ENCODE results near the gene TOGARAM2.

The TOGARAM2 gene

DNA sequence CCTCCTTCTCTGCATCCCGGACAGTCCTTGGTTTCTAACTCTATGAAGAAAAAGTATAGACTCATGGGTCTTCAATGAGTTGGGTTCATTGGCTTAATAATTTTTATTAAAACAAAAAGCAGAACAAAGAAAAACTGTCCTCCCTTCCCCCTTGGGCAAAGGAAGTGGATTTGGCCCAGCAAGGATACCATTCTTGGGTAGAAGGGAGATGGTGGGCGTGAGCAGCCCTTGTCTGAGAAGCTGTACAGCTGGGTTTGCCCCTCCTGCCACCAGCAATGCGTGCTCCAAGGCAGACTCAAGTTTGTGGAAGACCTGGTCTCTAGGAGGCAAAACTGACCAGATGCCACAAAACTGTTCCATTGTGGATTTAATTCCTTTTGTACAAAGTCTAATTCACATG lies 80.5 kb downstream of the TOGARAM2 start:
- TF ChIP-seq FOXP2 (optimal IDR thresholded peaks at IDR 0.05; ENCODE audit: control extremely low read depth, extremely low read length, insufficient read depth) (no peak), EZH2 (IDR thresholded peaks at IDR 0.05) (no peak), POLR2AphosphoS5 (IDR thresholded peaks at IDR 0.05; ENCODE audit: borderline replicate concordance, low read depth, low read length) (no peak)
- Histone ChIP-seq H3K9ac (ENCODE audit: insufficient read length) (no peak overlapping the region), H3K27ac (no peak overlapping the region), H3K4me3 (no peak overlapping the region), H3K9me3 (ENCODE audit: low read depth, low read length) (no peaks in the 10 kb centered on the region), H3K36me3 (ENCODE audit: insufficient read depth, low read length) (no peaks in the 10 kb centered on the region)
- no peak for DNase-seq (ENCODE audit: low read depth, low spot score)

DNA sequence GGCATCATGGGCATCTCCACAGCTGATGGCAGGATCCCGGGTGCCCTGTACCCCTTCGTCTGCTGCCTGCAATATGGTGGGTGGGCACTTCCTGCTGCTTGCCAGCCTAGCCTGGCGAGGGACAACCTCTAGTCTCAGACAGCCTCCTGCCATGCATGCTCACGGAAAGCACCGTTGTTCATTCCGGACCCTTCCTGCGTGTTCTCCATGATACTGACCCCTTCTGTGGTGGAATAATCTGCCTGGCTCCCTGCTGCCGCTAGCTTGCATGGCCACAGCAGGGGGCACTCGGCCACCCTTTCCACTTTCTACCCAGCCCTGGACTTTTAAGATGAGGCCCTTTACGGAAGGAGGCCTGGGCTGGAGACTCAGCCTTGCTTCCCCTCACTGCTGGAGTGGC lies 81.3 kb downstream of the TOGARAM2 start:
- no peak for DNase-seq (ENCODE audit: low read depth, low spot score)
- H3K4me3 ChIP-seq = no peak overlapping the region
- H3K36me3 ChIP-seq (ENCODE audit: insufficient read depth, low read length) = no peaks in the 10 kb centered on the region
- no peak for TF ChIP-seq FOXP2 (optimal IDR thresholded peaks at IDR 0.05; ENCODE audit: control extremely low read depth, extremely low read length, insufficient read depth)
- no peak for TF ChIP-seq EZH2 (IDR thresholded peaks at IDR 0.05)
- no peak for TF ChIP-seq POLR2AphosphoS5 (IDR thresholded peaks at IDR 0.05; ENCODE audit: borderline replicate concordance, low read depth, low read length)
- no peak overlapping the region for H3K27ac ChIP-seq
- H3K9me3 ChIP-seq (ENCODE audit: low read depth, low read length) = no peaks in the 10 kb centered on the region
- no peak overlapping the region for H3K9ac ChIP-seq (ENCODE audit: insufficient read length)

GRCh38 chr2:29063056-29063455 lies 82.0 kb downstream of the TOGARAM2 start:
- Histone ChIP-seq H3K36me3 (ENCODE audit: insufficient read depth, low read length) (no peaks in the 10 kb centered on the region), H3K9ac (ENCODE audit: insufficient read length) (no peak overlapping the region), H3K27ac (no peak overlapping the region), H3K4me3 (no peak overlapping the region), H3K9me3 (ENCODE audit: low read depth, low read length) (no peaks in the 10 kb centered on the region)
- TF ChIP-seq EZH2 (IDR thresholded peaks at IDR 0.05) (no peak), FOXP2 (optimal IDR thresholded peaks at IDR 0.05; ENCODE audit: control extremely low read depth, extremely low read length, insufficient read depth) (no peak), POLR2AphosphoS5 (IDR thresholded peaks at IDR 0.05; ENCODE audit: borderline replicate concordance, low read depth, low read length) (no peak)
- no peak for DNase-seq (ENCODE audit: low read depth, low spot score)

GRCh38 chr2:29063646-29064345 lies 82.7 kb downstream of the TOGARAM2 start:
- TF ChIP-seq FOXP2 (optimal IDR thresholded peaks at IDR 0.05; ENCODE audit: control extremely low read depth, extremely low read length, insufficient read depth) (no peak), POLR2AphosphoS5 (IDR thresholded peaks at IDR 0.05; ENCODE audit: borderline replicate concordance, low read depth, low read length) (no peak)
- H3K36me3 ChIP-seq (ENCODE audit: insufficient read depth, low read length) = no peaks in the 10 kb centered on the region
- no peak overlapping the region for H3K9ac ChIP-seq (ENCODE audit: insufficient read length)
- no peak overlapping the region for H3K4me3 ChIP-seq
- H3K9me3 ChIP-seq (ENCODE audit: low read depth, low read length) = no peaks in the 10 kb centered on the region
- DNase-seq (ENCODE audit: low read depth, low spot score) = no peak
- peak overlapping the region; percentile 46; the same call in 1 of the 2 replicates for H3K27ac ChIP-seq

DNA sequence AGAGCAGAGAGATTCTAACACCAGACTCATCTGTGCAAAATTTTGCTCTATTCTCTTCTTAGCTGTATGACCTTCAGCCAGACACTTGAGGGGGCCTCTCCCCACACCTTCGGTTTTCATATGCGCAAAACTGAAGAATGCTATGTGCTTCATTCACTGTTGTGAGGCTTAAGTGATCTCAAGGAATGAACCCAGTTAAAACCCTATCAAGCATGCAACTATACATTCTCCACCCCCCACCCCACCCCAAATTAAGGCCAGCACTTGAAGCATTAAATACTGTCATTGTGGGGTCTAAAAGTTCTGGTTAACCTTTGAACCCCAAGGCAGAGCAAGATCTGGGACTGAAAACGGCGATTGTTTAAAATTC lies 83.2 kb downstream of the TOGARAM2 start:
- H3K9me3 ChIP-seq (ENCODE audit: low read depth, low read length) = no peaks in the 10 kb centered on the region
- H3K9ac ChIP-seq (ENCODE audit: insufficient read length) = no peak overlapping the region

GRCh38 chr2:29064746-29065067 lies 83.6 kb downstream of the TOGARAM2 start:
- no peak overlapping the region for H3K27ac ChIP-seq
- TF ChIP-seq FOXP2 (optimal IDR thresholded peaks at IDR 0.05; ENCODE audit: control extremely low read depth, extremely low read length, insufficient read depth) (no peak), POLR2AphosphoS5 (IDR thresholded peaks at IDR 0.05; ENCODE audit: borderline replicate concordance, low read depth, low read length) (no peak), EZH2 (IDR thresholded peaks at IDR 0.05) (no peak)
- no peak overlapping the region for H3K9ac ChIP-seq (ENCODE audit: insufficient read length)
- no peak overlapping the region for H3K4me3 ChIP-seq
- no peaks in the 10 kb centered on the region for H3K9me3 ChIP-seq (ENCODE audit: low read depth, low read length)
- no peak for DNase-seq (ENCODE audit: low read depth, low spot score)
- H3K36me3 ChIP-seq (ENCODE audit: insufficient read depth, low read length) = no peaks in the 10 kb centered on the region

More for the DNA sequence above, 83.2 kb downstream of the TOGARAM2 start:
- TF ChIP-seq EZH2 (IDR thresholded peaks at IDR 0.05) (no peak), POLR2AphosphoS5 (IDR thresholded peaks at IDR 0.05; ENCODE audit: borderline replicate concordance, low read depth, low read length) (no peak), FOXP2 (optimal IDR thresholded peaks at IDR 0.05; ENCODE audit: control extremely low read depth, extremely low read length, insufficient read depth) (no peak)
- Histone ChIP-seq H3K4me3 (no peak overlapping the region), H3K27ac (0 out of 2 replicates have a peak overlapping the region, but pooled peaks have one; percentile 46), H3K36me3 (ENCODE audit: insufficient read depth, low read length) (no peaks in the 10 kb centered on the region)
- DNase-seq (ENCODE audit: low read depth, low spot score) = no peak

DNA sequence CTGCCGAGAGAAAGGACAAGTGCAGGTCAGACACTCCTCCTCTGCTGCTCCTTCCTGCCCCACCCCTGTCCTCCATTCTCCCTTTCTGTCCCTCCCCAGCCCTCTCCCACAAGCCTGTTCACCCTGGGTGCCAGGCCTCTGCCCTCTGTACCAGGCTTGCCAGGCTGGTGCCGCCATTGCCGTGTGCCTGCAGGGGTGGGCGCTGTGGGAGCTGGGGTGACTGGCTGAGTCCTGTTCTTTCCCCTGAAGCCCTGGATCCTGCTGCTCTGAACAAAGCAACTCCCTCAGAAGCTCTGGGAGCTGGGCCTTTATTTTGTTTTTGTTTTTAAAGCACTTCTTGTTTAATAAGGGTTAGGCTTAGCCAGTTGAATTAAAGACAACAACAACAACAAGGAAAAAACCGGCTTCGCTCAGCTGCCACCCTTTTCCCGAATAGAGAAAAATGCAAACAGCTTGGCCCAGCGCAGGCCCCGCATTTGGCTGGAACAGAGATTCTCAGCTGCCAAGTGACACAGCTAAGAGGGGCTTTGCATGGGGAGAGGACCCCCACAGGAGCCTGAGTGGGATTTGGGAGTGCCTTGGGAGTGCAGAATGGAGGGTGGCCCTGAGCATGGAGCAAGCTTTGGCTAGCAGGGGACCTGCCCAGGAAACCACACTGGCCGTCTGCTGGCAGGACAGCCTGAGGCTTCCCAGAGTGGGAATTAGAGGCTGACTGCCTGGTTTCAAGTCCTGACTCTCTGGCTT lies 84.1 kb downstream of the TOGARAM2 start:
- Histone ChIP-seq H3K36me3 (ENCODE audit: insufficient read depth, low read length) (no peaks in the 10 kb centered on the region), H3K9me3 (ENCODE audit: low read depth, low read length) (no peaks in the 10 kb centered on the region), H3K4me3 (no peak overlapping the region), H3K9ac (ENCODE audit: insufficient read length) (no peak overlapping the region), H3K27ac (no peak overlapping the region)
- TF ChIP-seq EZH2 (IDR thresholded peaks at IDR 0.05) (no peak), POLR2AphosphoS5 (IDR thresholded peaks at IDR 0.05; ENCODE audit: borderline replicate concordance, low read depth, low read length) (no peak), FOXP2 (optimal IDR thresholded peaks at IDR 0.05; ENCODE audit: control extremely low read depth, extremely low read length, insufficient read depth) (no peak)
- DNase-seq (ENCODE audit: low read depth, low spot score) = no peak

GRCh38 chr2:29066271-29066860 lies 85.3 kb downstream of the TOGARAM2 start:
- H3K36me3 ChIP-seq (ENCODE audit: insufficient read depth, low read length) = no peaks in the 10 kb centered on the region
- H3K4me3 ChIP-seq = no peak overlapping the region
- no peak overlapping the region for H3K9ac ChIP-seq (ENCODE audit: insufficient read length)
- DNase-seq (ENCODE audit: low read depth, low spot score) = no peak
- H3K9me3 ChIP-seq (ENCODE audit: low read depth, low read length) = no peaks in the 10 kb centered on the region
- H3K27ac ChIP-seq = no peak overlapping the region
- TF ChIP-seq FOXP2 (optimal IDR thresholded peaks at IDR 0.05; ENCODE audit: control extremely low read depth, extremely low read length, insufficient read depth) (no peak), POLR2AphosphoS5 (IDR thresholded peaks at IDR 0.05; ENCODE audit: borderline replicate concordance, low read depth, low read length) (no peak), EZH2 (IDR thresholded peaks at IDR 0.05) (no peak)

All from SK-N-MC (cell line).